Naive B cell (primary cell): Measurements from ENCODE around the gene LAGE3. TPM values are rescaled to one million over a fixed set of nuclear protein-coding genes. Genes with fewer than 3 reads are reported as not detected.
A peak's percentile ranks its signal among the peaks of the same experiment; 100 is the strongest.

Experiments used
- ATAC-seq, 2 donors: fragments of 150-1000 bp; cut with Tn5 transposase; 2 replicates each; pipeline ENCODE4 v1.10.0; 2021; ENCODE audit warnings: low read depth in 2 of 2, mild to moderate bottlenecking in 2 of 2, moderate library complexity in 2 of 2
- DNase-seq: peaks from one replicate; pipeline ENCODE4 v3.0.0; 2022
- H3K27ac Mint-ChIP-seq, 6 donors: one replicate each; pipeline ENCODE4 v1.8.0; 2020 to 2022; ENCODE audit warnings: mild to moderate bottlenecking in 6 of 6, mixed read lengths in 6 of 6, moderate library complexity in 5 of 6, inconsistent platforms in 2 of 6
- H3K27me3 Mint-ChIP-seq, 3 donors: one replicate each; pipeline ENCODE4 v1.8.0; 2021 to 2022; ENCODE audit warnings: mixed read lengths in 3 of 3, mild to moderate bottlenecking in 1 of 3
- H3K36me3 Mint-ChIP-seq, 2 donors: one replicate each; pipeline ENCODE4 v1.8.0; 2020 to 2022; ENCODE audit warnings: mixed read lengths in 2 of 2, inconsistent platforms in 1 of 2, mild to moderate bottlenecking in 1 of 2
- H3K4me1 Mint-ChIP-seq, 3 donors: one replicate each; pipeline ENCODE4 v1.8.0; 2020 to 2022; ENCODE audit warnings: mixed read lengths in 3 of 3, inconsistent platforms in 1 of 3, mild to moderate bottlenecking in 1 of 3, moderate library complexity in 1 of 3
- H3K4me3 Mint-ChIP-seq, 8 donors: one replicate each; pipeline ENCODE4 v1.8.0; 2020 to 2022; ENCODE audit warnings: mild to moderate bottlenecking in 8 of 8, mixed read lengths in 8 of 8, moderate library complexity in 8 of 8, inconsistent platforms in 2 of 8
- H3K9me3 Mint-ChIP-seq, 7 donors: one replicate each; pipeline ENCODE4 v1.8.0; 2020 to 2022; ENCODE audit warnings: mixed read lengths in 7 of 7, mild to moderate bottlenecking in 5 of 7, inconsistent platforms in 2 of 7, moderate library complexity in 1 of 7
- polyA plus RNA-seq, 6 donors: library from polyadenylated mRNA; unstranded; fragments of 300-500 nt; fragmentation: Illumina TruSeq; gene quantifications; one replicate each; pipeline ENCODE4 v1.2.3, GENCODE V29; 2021; ENCODE audit warnings: low read depth in 6 of 6

The LAGE3 gene
- 10 to 100 TPM; 36.4 to 47.6 (median 40.9) TPM for polyA plus RNA-seq

- no peaks in the 10 kb centered on the region for H3K27me3 Mint-ChIP-seq
- H3K36me3 Mint-ChIP-seq, result no peaks in the 10 kb centered on the region
- H3K4me1 Mint-ChIP-seq, result peaks cover 14 to 26% (median 20%) of the 10 kb centered on the region in 3 donors
- peak; percentile 85 to 86 for ATAC-seq
- peak within 1 kb of the TSS; percentile 79 to 93 (median 88) for H3K4me3 Mint-ChIP-seq
- H3K9me3 Mint-ChIP-seq, result peaks cover 0 to 1% (median 0%) of the 10 kb centered on the region in 7 donors
- peak within 1 kb of the TSS; percentile 94 to 98 (median 97) for H3K27ac Mint-ChIP-seq
- peak; percentile 93 for DNase-seq
Observed at GRCh38 chrX:154478728-154479622, at the start of gene LAGE3. TSS of gene LAGE3 (minus strand) at chrX:154479281. CDS start at chrX:154478915, 366 bp downstream.

DNA sequence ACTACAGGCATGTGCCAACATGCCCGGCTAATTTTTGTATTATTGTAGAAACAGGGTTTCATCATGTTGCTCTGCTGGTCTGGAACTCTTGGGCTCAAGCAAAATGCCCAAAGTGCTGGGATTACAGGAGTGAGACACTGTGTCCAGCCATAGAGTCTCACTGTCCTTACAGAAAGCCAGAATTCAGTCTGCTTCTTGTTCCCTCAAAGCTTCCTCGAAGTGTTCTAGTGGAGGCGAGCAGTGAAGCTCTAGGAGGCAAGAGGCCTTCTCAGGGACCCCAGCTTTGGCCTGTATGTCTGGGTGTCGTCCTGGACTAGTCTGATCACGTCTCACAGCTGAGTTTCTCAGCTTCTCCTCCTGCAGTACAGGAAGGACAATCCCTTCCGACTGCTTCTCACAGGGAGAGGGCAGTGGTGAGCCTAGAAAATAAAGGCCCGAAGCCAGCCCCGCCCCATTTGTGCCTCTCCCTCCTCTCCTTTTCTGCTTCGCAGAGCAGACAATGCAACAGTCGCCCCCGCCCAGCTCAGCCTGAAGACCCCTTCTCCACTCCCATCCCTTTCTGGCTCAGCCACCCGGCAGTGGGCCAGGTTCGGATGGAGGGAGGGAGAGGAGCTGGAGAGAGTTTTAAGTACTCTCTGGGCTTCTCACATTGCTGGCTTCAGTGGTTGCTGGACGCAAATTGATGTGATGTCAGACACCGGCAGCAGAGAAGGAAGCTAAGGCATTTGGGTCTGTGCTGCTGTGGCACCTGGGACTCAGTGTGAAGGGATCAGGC lies 48.0 kb upstream of the LAGE3 start:
- ATAC-seq (peak; percentile 84 to 88), DNase-seq (peak; percentile 49)
- no peaks in the 10 kb centered on the region for H3K9me3 Mint-ChIP-seq
- peaks cover 9 to 11% (median 10%) of the 10 kb centered on the region in 3 donors for H3K4me1 Mint-ChIP-seq
- H3K27me3 Mint-ChIP-seq, result no peaks in the 10 kb centered on the region
- H3K4me3 Mint-ChIP-seq, result peak overlapping the region; percentile 8 to 84 (median 69)
- peak overlapping the region; percentile 22 to 84 (median 72) for H3K27ac Mint-ChIP-seq
- H3K36me3 Mint-ChIP-seq, result no peaks in the 10 kb centered on the region

GRCh38 chrX:154525606-154526490 lies 46.8 kb upstream of the LAGE3 start:
- Mint-ChIP-seq H3K27me3 (no peaks in the 10 kb centered on the region), H3K36me3 (no peaks in the 10 kb centered on the region), H3K4me1 (peaks cover 9 to 11% (median 10%) of the 10 kb centered on the region in 3 donors), H3K9me3 (no peaks in the 10 kb centered on the region), H3K27ac (peak overlapping the region in 2 of 6 donors; percentile 72 to 82), H3K4me3 (no peak overlapping the region)
- ATAC-seq (no peak), DNase-seq (no peak)

GRCh38 chrX:154519389-154519788 lies 40.3 kb upstream of the LAGE3 start:
- H3K27ac Mint-ChIP-seq, result no peak overlapping the region
- DNase-seq (no peak), ATAC-seq (no peak)
- no peaks in the 10 kb centered on the region for H3K36me3 Mint-ChIP-seq
- H3K4me1 Mint-ChIP-seq, result peaks cover 8 to 15% (median 12%) of the 10 kb centered on the region in 3 donors
- H3K9me3 Mint-ChIP-seq, result peaks cover 0 to 4% (median 0%) of the 10 kb centered on the region in 7 donors
- no peaks in the 10 kb centered on the region for H3K27me3 Mint-ChIP-seq
- H3K4me3 Mint-ChIP-seq, result no peak overlapping the region

- DNase-seq, result no peak
- peak overlapping the region in 7 of 8 donors; percentile 15 to 87 (median 53) for H3K4me3 Mint-ChIP-seq
- H3K27ac Mint-ChIP-seq, result peak overlapping the region in 2 of 6 donors; percentile 59 to 89
Observed at GRCh38 chrX:154517101-154517781, 38.2 kb upstream of the LAGE3 start.

GRCh38 chrX:154516656-154517100 lies 37.6 kb upstream of the LAGE3 start:
- Mint-ChIP-seq H3K9me3 (peaks cover 0 to 4% (median 0%) of the 10 kb centered on the region in 7 donors), H3K4me1 (peaks cover 15 to 21% (median 19%) of the 10 kb centered on the region in 3 donors), H3K27me3 (no peaks in the 10 kb centered on the region), H3K4me3 (peak overlapping the region; percentile 81 to 93 (median 86)), H3K27ac (peak overlapping the region; percentile 16 to 94 (median 80)), H3K36me3 (no peaks in the 10 kb centered on the region)
- ATAC-seq (peak; percentile 20 to 27), DNase-seq (no peak)

More at GRCh38 chrX:154517101-154517781, 38.2 kb upstream of the LAGE3 start:
- H3K4me1 Mint-ChIP-seq, result peaks cover 15 to 21% (median 19%) of the 10 kb centered on the region in 3 donors
- no peaks in the 10 kb centered on the region for H3K36me3 Mint-ChIP-seq
- ATAC-seq, result no peak
- H3K27me3 Mint-ChIP-seq, result no peaks in the 10 kb centered on the region
- peaks cover 0 to 4% (median 0%) of the 10 kb centered on the region in 7 donors for H3K9me3 Mint-ChIP-seq

- peak; percentile 88 for DNase-seq
- Mint-ChIP-seq H3K27me3 (no peaks in the 10 kb centered on the region), H3K4me3 (peak within 1 kb of the TSS; percentile 81 to 93 (median 86)), H3K36me3 (no peaks in the 10 kb centered on the region), H3K4me1 (peaks cover 15 to 22% (median 21%) of the 10 kb centered on the region in 3 donors), H3K9me3 (peaks cover 0 to 4% (median 0%) of the 10 kb centered on the region in 7 donors), H3K27ac (peak within 1 kb of the TSS; percentile 56 to 94 (median 88))
- peak; percentile 90 to 92 for ATAC-seq
Observed at GRCh38 chrX:154515966-154516655, 37.0 kb upstream of the LAGE3 start, which contains the start of gene FAM3A. TSS of gene FAM3A (minus strand) at chrX:154516232. CDS start at chrX:154515772, 460 bp downstream.

- Mint-ChIP-seq H3K4me1 (peaks cover 15 to 25% (median 25%) of the 10 kb centered on the region in 3 donors), H3K36me3 (no peaks in the 10 kb centered on the region), H3K27ac (peak overlapping the region; percentile 56 to 91 (median 88)), H3K27me3 (no peaks in the 10 kb centered on the region), H3K4me3 (peak overlapping the region; percentile 81 to 93 (median 82)), H3K9me3 (peaks cover 0 to 4% (median 0%) of the 10 kb centered on the region in 7 donors)
- ATAC-seq (peak in 1 of 2 donors; percentile 18), DNase-seq (peak; percentile 21)
Observed at GRCh38 chrX:154515090-154515965, 36.2 kb upstream of the LAGE3 start.

DNA sequence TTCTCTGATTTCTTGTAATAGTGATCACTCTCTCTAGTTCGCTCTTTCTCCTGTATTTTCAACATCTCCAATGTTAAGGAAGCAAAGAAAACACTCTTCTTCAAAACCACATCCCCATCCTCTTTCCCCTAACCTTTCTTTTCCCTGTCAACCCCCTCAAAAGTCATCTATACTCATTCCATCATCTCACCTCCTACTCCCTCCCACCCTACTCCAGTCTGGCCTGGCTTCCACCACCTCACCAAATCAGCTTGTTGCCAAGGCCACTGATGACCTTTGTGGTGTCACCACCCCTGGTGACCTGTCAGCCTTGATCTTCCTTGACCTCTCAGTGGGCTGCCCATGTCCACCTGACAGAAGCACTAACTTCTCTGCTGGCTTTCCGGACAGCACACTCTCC lies 34.6 kb upstream of the LAGE3 start:
- DNase-seq, result no peak
- no peak for ATAC-seq
- H3K4me3 Mint-ChIP-seq, result peak overlapping the region in 6 of 8 donors; percentile 9 to 61 (median 46)
- H3K36me3 Mint-ChIP-seq, result peaks cover 11 to 12% of the 10 kb centered on the region in 2 donors
- peaks cover 15 to 29% (median 25%) of the 10 kb centered on the region in 3 donors for H3K4me1 Mint-ChIP-seq
- H3K27ac Mint-ChIP-seq, result peak overlapping the region in 4 of 6 donors; percentile 28 to 56 (median 43)
- peaks cover 0 to 8% (median 0%) of the 10 kb centered on the region in 7 donors for H3K9me3 Mint-ChIP-seq
- no peaks in the 10 kb centered on the region for H3K27me3 Mint-ChIP-seq

- Mint-ChIP-seq H3K36me3 (peaks cover 11 to 16% of the 10 kb centered on the region in 2 donors), H3K27ac (peak overlapping the region in 1 of 6 donors; percentile 33), H3K4me3 (peak overlapping the region in 1 of 8 donors; percentile 15), H3K27me3 (no peaks in the 10 kb centered on the region), H3K4me1 (peaks cover 15 to 29% (median 25%) of the 10 kb centered on the region in 3 donors), H3K9me3 (peaks cover 0 to 8% (median 2%) of the 10 kb centered on the region in 7 donors)
- ATAC-seq, result no peak
- DNase-seq, result no peak
Observed at GRCh38 chrX:154512879-154513553, 33.9 kb upstream of the LAGE3 start.
